ENCODE data around the gene TPRN.
"Not testable (repeated sequence)": the region's sequence is repeated elsewhere in the genome, so short reads cannot be mapped to it uniquely, and the experiment has no call there.

The TPRN gene

DNA sequence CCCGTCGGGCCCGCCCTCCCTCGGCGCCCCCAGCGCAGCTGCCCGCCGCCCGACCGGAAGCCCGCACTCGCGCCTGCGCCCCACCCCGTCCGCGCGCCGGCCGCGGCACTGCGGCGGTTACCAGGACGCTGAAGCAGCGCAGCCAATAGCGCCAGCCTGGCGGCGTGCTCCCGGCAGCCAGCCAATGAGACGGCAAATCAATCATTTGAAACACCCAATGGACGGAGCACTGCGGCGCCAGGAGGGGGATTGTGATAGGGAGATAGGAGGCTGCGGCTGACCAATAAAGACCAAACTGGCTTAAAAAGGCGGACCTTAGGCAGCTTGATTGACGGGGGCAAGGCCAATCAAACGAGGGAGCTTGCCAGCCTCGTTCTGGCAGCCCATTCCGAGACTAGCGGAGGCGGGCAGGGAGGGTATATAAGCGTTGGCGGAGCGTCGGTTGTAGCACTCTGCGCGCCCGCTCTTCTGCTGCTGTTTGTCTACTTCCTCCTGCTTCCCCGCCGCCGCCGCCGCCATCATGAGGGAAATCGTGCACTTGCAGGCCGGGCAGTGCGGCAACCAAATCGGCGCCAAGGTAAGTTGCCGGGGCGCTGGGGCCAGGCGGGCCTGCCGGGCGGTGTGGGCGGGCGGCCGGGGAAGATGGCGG, 40.4 kb upstream of the TPRN start, which contains the start of gene TUBB4B:
TSS of gene TUBB4B (plus strand) at position 447 of the 649 bp plus-strand sequence. CDS start at position 521, 74 bp downstream.
- peaks cover 19% of the 10 kb centered on the region for H3K36me3 ChIP-seq (ENCODE audit: control insufficient read depth, insufficient read depth, low read length)
- H3K4me3 ChIP-seq (ENCODE audit: low read depth, low read length): peak within 1 kb of the TSS; percentile 77
- H3K9ac ChIP-seq (ENCODE audit: low read depth, low read length): peak within 1 kb of the TSS; percentile 83
- peaks cover 5% of the 10 kb centered on the region for H3K4me1 ChIP-seq (ENCODE audit: control insufficient read depth, insufficient read depth, low read length)
- no peaks in the 10 kb centered on the region for H3K27me3 ChIP-seq (ENCODE audit: control insufficient read depth, insufficient read depth, low read length)
- H3K9me3 ChIP-seq (ENCODE audit: control insufficient read depth, insufficient read depth, low read length): no peaks in the 10 kb centered on the region

DNA sequence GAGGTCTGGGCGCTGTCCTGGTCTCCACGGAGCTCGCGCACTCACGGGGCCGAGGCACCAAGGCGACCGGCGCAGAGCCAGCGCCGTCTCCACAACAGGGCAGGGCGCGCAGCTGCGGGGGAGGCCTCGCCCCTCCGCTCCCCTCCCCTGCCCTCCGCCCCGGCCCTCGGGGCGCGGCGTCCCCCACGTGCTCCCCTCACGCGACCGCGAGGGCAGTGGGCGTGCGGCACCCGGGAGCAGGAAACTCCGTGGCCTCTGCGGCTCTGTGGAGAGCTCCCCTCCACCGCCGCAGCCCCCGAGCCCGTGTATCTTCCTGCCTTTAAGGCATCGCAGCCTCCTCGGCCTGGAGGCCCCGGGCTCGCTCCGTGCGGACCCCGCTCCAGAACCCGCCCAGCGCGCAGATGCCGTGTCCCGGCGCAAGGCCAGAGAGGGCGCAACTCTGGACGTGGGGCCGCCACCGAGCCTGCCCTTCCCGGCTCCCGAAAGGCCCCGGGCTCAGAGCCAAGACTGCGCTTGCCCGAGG, 39.8 kb upstream of the TPRN start:
- peak overlapping the region; percentile 75 for H3K4me3 ChIP-seq (ENCODE audit: low read depth, low read length)
- H3K4me1 ChIP-seq (ENCODE audit: control insufficient read depth, insufficient read depth, low read length): peaks cover 5% of the 10 kb centered on the region
- H3K9me3 ChIP-seq (ENCODE audit: control insufficient read depth, insufficient read depth, low read length): no peaks in the 10 kb centered on the region
- no peaks in the 10 kb centered on the region for H3K27me3 ChIP-seq (ENCODE audit: control insufficient read depth, insufficient read depth, low read length)
- H3K9ac ChIP-seq (ENCODE audit: low read depth, low read length): peak overlapping the region; percentile 83
- H3K36me3 ChIP-seq (ENCODE audit: control insufficient read depth, insufficient read depth, low read length): peaks cover 19% of the 10 kb centered on the region

DNA sequence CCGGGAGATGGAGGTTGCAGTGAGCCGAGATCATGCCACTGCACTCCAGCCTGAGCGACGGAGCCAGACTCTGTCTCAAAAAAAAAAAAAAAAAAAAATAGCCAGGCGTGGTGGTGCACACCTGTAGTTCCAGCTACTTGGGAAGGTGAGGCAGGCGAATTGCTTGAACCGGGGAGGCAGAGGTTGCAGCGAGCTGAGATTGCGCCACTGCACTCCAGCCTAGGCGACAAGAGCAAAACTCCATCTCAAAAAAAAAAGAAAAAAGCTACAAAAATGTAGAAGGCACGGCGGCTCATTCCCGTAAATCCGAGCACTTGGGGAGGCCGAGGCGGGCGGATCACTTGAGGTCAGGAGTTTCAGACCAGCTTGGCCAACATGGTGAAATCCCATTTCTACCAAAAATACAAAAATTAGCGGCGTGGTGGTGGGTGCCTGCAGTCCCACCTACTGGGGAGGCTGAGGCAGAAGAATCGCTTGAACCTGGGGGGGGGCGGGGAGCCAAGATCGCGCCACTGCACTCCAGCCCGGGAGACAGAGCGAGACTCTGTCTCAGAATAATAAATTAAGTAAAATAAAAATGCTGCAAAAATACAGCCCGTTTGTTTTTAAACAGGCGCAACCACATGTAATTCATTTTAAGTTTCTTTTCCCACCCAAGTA, 39.1 kb upstream of the TPRN start:
- not testable (repeated sequence) for H3K27me3 ChIP-seq (ENCODE audit: control insufficient read depth, insufficient read depth, low read length); H3K9me3 ChIP-seq (ENCODE audit: control insufficient read depth, insufficient read depth, low read length); H3K4me1 ChIP-seq (ENCODE audit: control insufficient read depth, insufficient read depth, low read length)
- Histone ChIP-seq H3K36me3 (ENCODE audit: control insufficient read depth, insufficient read depth, low read length) (peaks cover 19% of the 10 kb centered on the region), H3K4me3 (ENCODE audit: low read depth, low read length) (peak overlapping the region; percentile 75), H3K9ac (ENCODE audit: low read depth, low read length) (peak overlapping the region; percentile 83)

DNA sequence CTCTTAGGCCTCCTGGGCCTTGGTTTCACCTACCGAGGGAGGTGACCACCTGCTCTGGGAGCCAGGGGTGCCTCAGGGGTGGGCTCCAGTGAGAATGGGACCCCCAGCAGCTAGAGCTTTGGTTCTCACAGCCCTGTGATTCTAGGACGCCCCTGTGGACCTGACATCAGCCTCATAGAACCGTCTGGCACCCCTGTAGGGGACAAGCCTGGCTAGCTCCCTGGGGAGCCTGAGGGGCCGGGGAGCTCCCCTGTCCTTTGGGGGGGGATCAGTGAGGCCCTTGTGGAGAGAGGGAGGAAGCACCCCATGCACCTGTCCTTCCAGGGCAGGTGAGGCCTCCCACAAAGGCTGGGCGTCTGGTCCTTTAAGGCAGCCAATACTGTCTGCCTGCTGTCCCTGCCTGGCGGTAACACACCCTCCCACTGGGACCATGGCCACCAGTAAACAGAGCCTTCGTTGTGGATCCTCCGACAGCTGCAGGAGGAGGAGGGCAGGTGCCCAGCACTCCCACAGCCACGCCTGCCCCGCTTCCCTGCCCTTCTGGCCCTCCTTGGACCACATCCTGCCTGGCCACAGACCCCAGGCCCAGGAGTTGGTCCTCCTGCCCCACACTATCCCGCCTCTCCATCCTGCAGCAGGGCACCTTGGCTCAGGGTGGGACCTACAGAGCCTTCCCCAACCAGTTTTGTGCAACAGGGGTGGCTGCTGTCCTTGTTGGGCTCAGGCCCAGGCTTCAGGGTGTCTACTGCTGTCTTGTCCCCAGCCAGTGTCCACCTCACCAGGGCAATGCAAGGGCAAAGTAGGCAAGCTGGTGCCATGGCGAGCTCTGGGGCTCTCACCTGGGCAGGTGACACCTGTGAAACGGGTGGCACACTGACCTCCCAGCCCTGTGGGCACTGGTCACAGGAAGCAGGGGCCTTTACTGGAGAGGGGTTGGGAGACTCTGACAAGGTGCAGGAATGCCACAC, 37.5 kb upstream of the TPRN start:
- Histone ChIP-seq H3K4me1 (ENCODE audit: control insufficient read depth, insufficient read depth, low read length) (no peaks in the 10 kb centered on the region), H3K9ac (ENCODE audit: low read depth, low read length) (no peak overlapping the region), H3K4me3 (ENCODE audit: low read depth, low read length) (no peak overlapping the region), H3K9me3 (ENCODE audit: control insufficient read depth, insufficient read depth, low read length) (no peaks in the 10 kb centered on the region), H3K36me3 (ENCODE audit: control insufficient read depth, insufficient read depth, low read length) (peaks cover 12% of the 10 kb centered on the region), H3K27me3 (ENCODE audit: control insufficient read depth, insufficient read depth, low read length) (no peaks in the 10 kb centered on the region)

DNA sequence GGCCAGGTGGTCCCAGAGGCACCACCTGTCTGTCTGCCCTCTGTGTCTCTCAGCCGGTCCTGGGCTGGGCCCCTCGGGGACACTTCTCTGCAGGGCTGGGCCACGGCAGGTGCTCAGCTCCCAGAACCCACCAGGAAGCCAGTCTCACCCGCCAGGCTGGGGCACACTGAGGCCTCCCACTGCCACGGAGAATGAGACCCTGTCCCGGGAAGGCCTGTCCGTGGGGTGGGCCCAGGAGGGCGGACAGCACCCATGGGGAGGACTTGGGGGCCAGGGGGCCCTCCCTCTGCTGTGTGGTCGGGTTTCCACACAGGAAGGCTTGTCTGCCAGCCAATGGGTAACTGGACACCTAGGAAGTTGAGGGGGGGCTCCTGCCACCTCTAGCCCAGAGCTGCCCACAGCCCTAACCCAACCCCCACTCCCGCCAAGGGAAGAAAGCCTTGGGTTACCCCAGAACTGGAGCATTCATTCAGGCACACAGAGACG, 36.4 kb upstream of the TPRN start:
- Histone ChIP-seq H3K9ac (ENCODE audit: low read depth, low read length) (no peak overlapping the region), H3K4me1 (ENCODE audit: control insufficient read depth, insufficient read depth, low read length) (no peaks in the 10 kb centered on the region), H3K36me3 (ENCODE audit: control insufficient read depth, insufficient read depth, low read length) (peaks cover 2% of the 10 kb centered on the region), H3K4me3 (ENCODE audit: low read depth, low read length) (peak overlapping the region; percentile 13), H3K9me3 (ENCODE audit: control insufficient read depth, insufficient read depth, low read length) (no peaks in the 10 kb centered on the region), H3K27me3 (ENCODE audit: control insufficient read depth, insufficient read depth, low read length) (no peaks in the 10 kb centered on the region)

DNA sequence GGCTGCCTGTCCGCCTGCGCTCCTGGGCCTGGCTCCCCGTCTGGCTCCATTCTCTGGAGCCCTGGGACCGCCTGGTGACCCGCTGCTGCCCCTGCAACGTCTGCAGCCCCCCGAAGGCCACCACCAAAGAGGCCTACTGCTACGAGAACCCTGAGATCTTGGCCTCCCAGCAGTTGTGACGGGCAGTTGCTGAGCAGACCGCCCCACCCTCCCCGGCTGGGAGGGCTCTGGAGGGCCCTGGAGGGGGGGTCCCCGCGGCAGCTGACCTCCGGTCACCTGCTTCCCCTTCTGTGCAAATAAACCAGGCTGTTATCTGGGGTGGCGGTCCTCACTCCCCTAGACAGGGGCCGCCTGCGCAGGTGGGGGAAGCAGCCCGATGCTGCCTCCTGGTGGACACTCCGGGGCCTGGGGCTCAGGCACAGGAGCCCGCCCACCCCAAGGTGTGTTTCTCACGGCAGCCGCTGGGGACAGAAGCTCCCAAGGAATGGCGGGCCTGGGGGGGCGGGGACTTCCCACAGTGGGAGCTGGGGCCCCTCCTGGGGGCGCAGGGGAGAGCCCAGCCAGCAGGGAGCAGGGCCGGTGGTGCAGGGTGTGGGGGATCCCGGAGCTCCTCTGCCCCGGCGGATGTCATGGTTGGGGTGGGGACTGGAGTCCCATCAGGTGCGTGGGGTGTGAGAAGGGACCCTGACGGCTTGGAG, 35.8 kb upstream of the TPRN start:
- no peak overlapping the region for H3K9ac ChIP-seq (ENCODE audit: low read depth, low read length)

DNA sequence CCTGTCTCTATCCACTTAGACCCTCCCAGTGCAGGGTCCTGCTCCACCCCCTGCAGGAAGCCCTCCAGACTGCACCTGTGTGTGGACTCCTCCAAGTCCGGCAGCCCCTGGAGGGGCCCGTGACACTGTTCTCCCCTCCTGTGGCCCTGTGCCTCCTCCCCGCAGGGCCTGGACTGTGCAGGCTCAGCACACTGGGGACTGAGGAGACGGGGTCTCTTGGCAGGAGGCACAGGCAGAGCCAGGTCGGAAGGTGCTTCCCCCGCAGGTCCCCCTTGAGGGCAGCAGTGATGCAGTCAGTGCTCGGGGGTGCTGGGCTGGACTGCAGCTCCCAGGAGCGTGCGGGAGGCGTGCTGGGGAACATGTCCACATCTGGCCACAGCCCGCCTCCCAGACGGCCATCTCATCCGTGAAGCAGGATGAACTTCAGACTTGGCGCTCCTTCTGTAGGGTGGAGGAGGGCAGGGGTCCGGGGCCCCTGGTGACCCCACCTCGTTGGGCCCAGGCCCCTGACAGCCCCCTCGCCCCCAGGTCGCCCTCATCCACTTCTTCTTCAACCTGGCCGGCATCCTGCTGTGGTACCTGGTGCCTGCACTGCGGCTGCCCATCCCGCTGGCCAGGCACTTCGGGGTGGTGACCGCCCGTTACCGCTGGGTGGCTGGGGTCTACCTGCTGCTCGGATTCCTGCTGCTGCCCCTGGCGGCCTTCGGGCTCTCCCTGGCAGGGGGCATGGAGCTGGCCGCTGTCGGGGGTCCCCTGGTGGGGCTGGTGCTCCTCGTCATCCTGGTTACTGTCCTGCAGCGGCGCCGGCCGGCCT, 35.1 kb upstream of the TPRN start:
- Histone ChIP-seq H3K4me3 (ENCODE audit: low read depth, low read length) (no peak overlapping the region), H3K9ac (ENCODE audit: low read depth, low read length) (no peak overlapping the region), H3K27me3 (ENCODE audit: control insufficient read depth, insufficient read depth, low read length) (no peaks in the 10 kb centered on the region), H3K4me1 (ENCODE audit: control insufficient read depth, insufficient read depth, low read length) (no peaks in the 10 kb centered on the region), H3K36me3 (ENCODE audit: control insufficient read depth, insufficient read depth, low read length) (no peaks in the 10 kb centered on the region), H3K9me3 (ENCODE audit: control insufficient read depth, insufficient read depth, low read length) (no peaks in the 10 kb centered on the region)

More for the DNA sequence above, 35.8 kb upstream of the TPRN start:
- Histone ChIP-seq H3K9me3 (ENCODE audit: control insufficient read depth, insufficient read depth, low read length) (no peaks in the 10 kb centered on the region), H3K36me3 (ENCODE audit: control insufficient read depth, insufficient read depth, low read length) (no peaks in the 10 kb centered on the region), H3K27me3 (ENCODE audit: control insufficient read depth, insufficient read depth, low read length) (no peaks in the 10 kb centered on the region), H3K4me3 (ENCODE audit: low read depth, low read length) (peak overlapping the region; percentile 13), H3K4me1 (ENCODE audit: control insufficient read depth, insufficient read depth, low read length) (no peaks in the 10 kb centered on the region)

DNA sequence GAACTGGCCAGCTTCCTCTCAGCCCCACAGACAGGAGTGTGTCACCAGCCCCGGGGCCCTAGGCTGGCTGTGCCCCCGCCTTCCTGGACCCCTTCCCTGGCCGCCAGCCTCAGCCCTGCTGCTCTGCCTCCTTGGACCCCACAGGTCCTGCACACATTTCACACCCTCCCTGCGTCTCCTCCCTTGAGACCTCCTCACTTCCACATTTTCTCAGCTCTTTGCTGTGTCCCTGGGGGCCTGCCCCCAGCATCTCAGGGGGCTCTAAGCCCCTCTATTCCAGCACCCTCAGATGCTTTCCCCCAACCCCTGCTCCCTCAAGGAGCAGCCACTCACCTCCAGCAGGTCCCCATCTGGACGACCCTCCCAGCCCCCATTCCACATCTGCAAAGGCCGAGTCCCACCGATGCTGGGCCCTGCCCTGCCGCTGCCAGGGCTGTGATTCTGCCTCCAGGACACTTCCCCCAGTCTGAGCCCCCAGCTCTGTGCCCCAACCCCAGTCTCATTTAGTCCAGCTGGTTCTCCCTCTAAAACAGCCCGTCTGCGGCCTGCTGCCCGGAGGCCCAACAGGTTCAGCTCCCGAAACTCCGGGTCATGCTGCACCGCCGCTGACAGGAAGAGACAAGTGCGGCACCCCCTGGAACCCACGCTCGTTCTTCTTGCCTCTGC, 34.4 kb upstream of the TPRN start:
- Histone ChIP-seq H3K4me3 (ENCODE audit: low read depth, low read length) (no peak overlapping the region), H3K4me1 (ENCODE audit: control insufficient read depth, insufficient read depth, low read length) (no peaks in the 10 kb centered on the region), H3K27me3 (ENCODE audit: control insufficient read depth, insufficient read depth, low read length) (no peaks in the 10 kb centered on the region)

DNA sequence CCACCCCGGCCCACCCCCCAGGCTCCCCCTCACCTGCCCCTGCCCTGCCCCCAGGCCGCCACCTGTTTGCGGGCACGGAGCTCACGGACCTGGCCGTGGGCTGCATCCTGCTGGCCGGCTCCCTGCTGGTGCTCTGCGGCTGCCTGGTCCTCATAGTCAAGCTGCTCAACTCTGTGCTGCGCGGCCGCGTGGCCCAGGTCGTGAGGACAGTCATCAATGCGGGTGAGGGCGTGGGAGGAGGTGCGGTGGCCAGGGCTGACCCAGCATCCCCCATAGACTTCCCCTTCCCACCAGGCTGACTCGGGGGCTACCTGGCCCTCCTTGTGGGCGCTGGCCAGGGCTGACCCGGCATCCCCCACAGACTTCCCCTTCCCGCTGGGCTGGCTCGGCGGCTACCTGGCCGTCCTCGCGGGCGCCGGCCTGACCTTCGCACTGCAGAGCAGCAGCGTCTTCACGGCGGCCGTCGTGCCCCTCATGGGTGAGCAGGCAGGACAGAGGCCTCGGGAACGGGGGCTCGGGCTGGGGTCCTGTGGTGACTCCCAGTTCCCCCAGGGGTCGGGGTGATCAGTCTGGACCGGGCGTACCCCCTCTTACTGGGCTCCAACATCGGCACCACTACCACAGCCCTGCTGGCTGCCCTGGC, 33.6 kb upstream of the TPRN start:
- H3K4me3 ChIP-seq (ENCODE audit: low read depth, low read length): no peak overlapping the region

More for the DNA sequence above, 34.4 kb upstream of the TPRN start:
- Histone ChIP-seq H3K9ac (ENCODE audit: low read depth, low read length) (no peak overlapping the region), H3K36me3 (ENCODE audit: control insufficient read depth, insufficient read depth, low read length) (no peaks in the 10 kb centered on the region), H3K9me3 (ENCODE audit: control insufficient read depth, insufficient read depth, low read length) (no peaks in the 10 kb centered on the region)

More for the DNA sequence above, 33.6 kb upstream of the TPRN start:
- H3K27me3 ChIP-seq (ENCODE audit: control insufficient read depth, insufficient read depth, low read length): no peaks in the 10 kb centered on the region
- H3K4me1 ChIP-seq (ENCODE audit: control insufficient read depth, insufficient read depth, low read length): no peaks in the 10 kb centered on the region
- H3K36me3 ChIP-seq (ENCODE audit: control insufficient read depth, insufficient read depth, low read length): no peaks in the 10 kb centered on the region
- H3K9ac ChIP-seq (ENCODE audit: low read depth, low read length): no peak overlapping the region
- no peaks in the 10 kb centered on the region for H3K9me3 ChIP-seq (ENCODE audit: control insufficient read depth, insufficient read depth, low read length)
